Activated T-cell treated with anti-CD3 and anti-CD28 coated beads, Interleukin-2, amount 50 U/mL, for 72 hours (primary cell): ENCODE results near the gene DGCR8. TPM values are rescaled to one million over a fixed set of nuclear protein-coding genes. Genes with fewer than 3 reads are reported as not detected.

Experiments used
- ATAC-seq, 2 donors: fragments of 150-1000 bp; cut with Tn5 transposase; replicated peaks in 1 of 2; 2 replicates each; pipeline ENCODE4 v1.10.0; 2021; ENCODE audit warnings: moderate library complexity in 2 of 2, mild to moderate bottlenecking in 1 of 2
- DNase-seq, 2 donors: peaks; one replicate each; pipeline ENCODE4 v3.0.0; 2021 to 2022; ENCODE audit warnings: mixed read lengths in 1 of 2
- H3K27ac Mint-ChIP-seq: one replicate; pipeline ENCODE4 v1.8.0; 2022; ENCODE audit warnings: mild to moderate bottlenecking, moderate library complexity, mixed read lengths
- H3K27me3 Mint-ChIP-seq: one replicate; pipeline ENCODE4 v1.8.0; 2022; ENCODE audit warnings: low read depth, mixed read lengths
- H3K36me3 Mint-ChIP-seq, 2 donors: one replicate each; pipeline ENCODE4 v1.8.0; 2022; ENCODE audit warnings: mixed read lengths in 2 of 2, mild to moderate bottlenecking in 1 of 2; ENCODE audit not compliant: insufficient read depth in 2 of 2
- H3K4me1 Mint-ChIP-seq: one replicate; pipeline ENCODE4 v1.8.0; 2022; ENCODE audit warnings: low read depth, mixed read lengths
- H3K4me3 Mint-ChIP-seq, 2 donors: one replicate each; pipeline ENCODE4 v1.8.0; 2022; ENCODE audit warnings: mild to moderate bottlenecking in 2 of 2, mixed read lengths in 2 of 2, moderate library complexity in 2 of 2
- H3K9me3 Mint-ChIP-seq, 2 donors: one replicate each; pipeline ENCODE4 v1.8.0; 2022; ENCODE audit warnings: mixed read lengths in 2 of 2
- total RNA-seq, 2 donors: library from RNA; stranded (reverse); gene quantifications; one replicate each; pipeline ENCODE4 v1.2.3, GENCODE V29; 2022

DGCR8 gene
- total RNA-seq: 10 to 100 TPM; 44.2 to 46.6 TPM

GRCh38 chr22:20079745-20080444 lies at the start of gene DGCR8:
Gene DGCR8, plus strand, starts transcription at chr22:20080241. Its CDS starts 5,723 bp downstream, at chr22:20085964.
- no peaks in the 10 kb centered on the region for H3K36me3 Mint-ChIP-seq
- peak within 1 kb of the TSS; percentile 84 to 88 for H3K4me3 Mint-ChIP-seq
- no peaks in the 10 kb centered on the region for H3K9me3 Mint-ChIP-seq
- peaks cover 45% of the 10 kb centered on the region for H3K4me1 Mint-ChIP-seq
- ATAC-seq (peak; percentile 94 to 95), DNase-seq (peak; percentile 75 to 84)
- H3K27ac Mint-ChIP-seq: peak within 1 kb of the TSS; percentile 76
- H3K27me3 Mint-ChIP-seq: no peaks in the 10 kb centered on the region

GRCh38 chr22:20031732-20032406 lies 48.2 kb upstream of the DGCR8 start:
- Mint-ChIP-seq H3K36me3 (peaks cover 1 to 2% of the 10 kb centered on the region in 2 donors), H3K27me3 (no peaks in the 10 kb centered on the region), H3K4me3 (no peak overlapping the region), H3K4me1 (peaks cover 17% of the 10 kb centered on the region), H3K9me3 (no peaks in the 10 kb centered on the region), H3K27ac (peak overlapping the region; percentile 6)
- ATAC-seq (peak in 1 of 2 donors; percentile 82), DNase-seq (peak in 1 of 2 donors; percentile 39)

DNA sequence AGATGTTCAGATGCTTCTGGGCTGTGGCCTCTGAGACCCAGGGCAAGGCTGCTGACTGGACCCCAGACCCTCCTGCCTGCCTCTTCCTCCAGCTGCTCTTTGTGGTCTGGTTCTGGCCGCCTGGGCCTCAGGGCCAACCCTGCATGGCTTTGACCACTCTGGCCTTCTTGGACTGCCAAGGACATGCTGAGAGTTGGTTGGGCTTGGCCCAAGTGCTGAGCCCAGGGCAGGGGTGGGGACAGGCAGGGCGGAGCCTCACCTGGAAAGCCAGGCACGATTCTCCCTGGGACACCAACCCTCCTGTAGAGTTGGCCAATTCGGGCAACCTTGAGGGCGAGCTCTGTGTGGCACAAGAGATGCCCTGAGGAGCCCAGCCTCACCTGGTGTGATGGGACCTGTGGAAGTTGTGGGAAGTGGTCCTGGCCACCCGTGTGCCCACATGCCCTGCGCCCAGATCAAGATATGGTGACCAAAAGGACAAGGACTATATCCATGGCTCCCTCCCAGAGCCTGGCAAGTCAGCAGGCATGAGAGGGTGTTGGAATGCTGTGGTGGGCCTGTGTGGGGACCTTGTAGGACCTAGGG lies 47.5 kb upstream of the DGCR8 start:
- Mint-ChIP-seq H3K36me3 (peaks cover 3% of the 10 kb centered on the region in 2 donors), H3K4me3 (no peak overlapping the region), H3K27me3 (no peaks in the 10 kb centered on the region), H3K4me1 (peaks cover 21% of the 10 kb centered on the region), H3K27ac (no peak overlapping the region), H3K9me3 (no peaks in the 10 kb centered on the region)
- ATAC-seq (no peak), DNase-seq (no peak)

GRCh38 chr22:20033045-20033706 lies 46.9 kb upstream of the DGCR8 start:
- H3K4me3 Mint-ChIP-seq: no peak overlapping the region
- DNase-seq: no peak
- no peaks in the 10 kb centered on the region for H3K27me3 Mint-ChIP-seq
- peaks cover 27% of the 10 kb centered on the region for H3K4me1 Mint-ChIP-seq
- H3K9me3 Mint-ChIP-seq: no peaks in the 10 kb centered on the region
- no peak for ATAC-seq
- H3K36me3 Mint-ChIP-seq: peaks cover 3% of the 10 kb centered on the region in 2 donors
- H3K27ac Mint-ChIP-seq: no peak overlapping the region

DNA sequence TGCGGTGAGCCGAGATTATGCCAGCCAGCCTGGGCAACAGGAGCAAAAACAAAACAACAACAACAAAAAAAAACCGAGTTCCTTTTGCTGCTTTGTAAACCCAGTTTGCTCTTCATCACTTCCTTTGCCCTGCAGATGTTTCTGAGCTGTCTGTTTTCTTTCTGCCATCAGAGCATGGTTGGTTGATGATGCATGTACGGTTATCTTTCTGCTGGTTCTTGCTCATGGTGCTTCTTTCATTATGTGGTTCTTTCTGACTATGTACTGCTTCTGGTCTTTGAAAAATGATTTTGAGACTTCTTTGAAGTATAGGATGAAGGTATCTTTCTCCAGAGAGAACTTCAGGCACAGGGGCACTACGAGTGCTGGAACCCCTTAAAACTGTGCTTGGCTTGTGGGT lies 45.9 kb upstream of the DGCR8 start:
- H3K36me3 Mint-ChIP-seq: peaks cover 3% of the 10 kb centered on the region in 2 donors
- H3K27ac Mint-ChIP-seq: no peak overlapping the region
- H3K4me3 Mint-ChIP-seq: no peak overlapping the region
- no peaks in the 10 kb centered on the region for H3K27me3 Mint-ChIP-seq
- H3K4me1 Mint-ChIP-seq: peaks cover 27% of the 10 kb centered on the region
- ATAC-seq (no peak), DNase-seq (no peak)
- no peaks in the 10 kb centered on the region for H3K9me3 Mint-ChIP-seq

DNA sequence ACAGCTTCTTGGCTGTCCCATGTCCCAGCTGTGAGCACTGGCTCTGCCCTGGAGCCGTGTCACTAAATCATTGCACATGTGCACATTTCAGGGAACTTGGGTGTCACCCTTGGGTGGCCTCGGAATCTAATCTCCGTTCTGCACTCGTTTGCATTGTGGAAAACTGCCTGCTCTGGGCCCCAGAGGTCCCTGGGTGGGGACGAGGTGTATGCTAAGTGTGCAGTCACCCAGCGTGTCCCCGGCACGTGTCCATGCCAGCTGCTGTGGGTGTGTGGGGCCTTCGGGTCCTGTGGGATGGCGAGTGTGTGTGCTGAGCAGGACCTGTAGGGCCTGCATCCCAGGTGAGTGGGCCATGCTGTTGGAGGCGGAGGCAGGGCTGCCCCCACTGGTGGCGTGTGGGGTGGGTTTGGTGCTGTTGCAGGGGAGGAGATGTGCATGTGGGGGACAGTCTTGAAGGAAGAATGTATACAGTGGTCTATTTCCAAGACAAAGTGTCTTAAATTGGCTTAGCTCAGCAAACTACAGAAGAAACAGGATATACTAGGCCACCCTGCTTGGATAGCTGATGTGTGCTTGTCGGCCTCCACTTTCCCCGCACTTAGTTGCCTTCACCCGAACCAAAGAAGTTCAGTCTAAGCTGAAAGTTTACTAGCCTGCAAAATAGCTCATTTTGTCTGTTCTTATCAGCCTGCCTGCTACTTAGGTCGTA lies 44.5 kb upstream of the DGCR8 start:
- DNase-seq: no peak
- Mint-ChIP-seq H3K27ac (no peak overlapping the region), H3K27me3 (no peaks in the 10 kb centered on the region), H3K4me1 (peaks cover 27% of the 10 kb centered on the region), H3K36me3 (peaks cover 3% of the 10 kb centered on the region in 2 donors), H3K9me3 (no peaks in the 10 kb centered on the region), H3K4me3 (no peak overlapping the region)
- no peak for ATAC-seq

- Mint-ChIP-seq H3K9me3 (no peaks in the 10 kb centered on the region), H3K4me3 (no peak overlapping the region), H3K4me1 (peaks cover 27% of the 10 kb centered on the region), H3K36me3 (peaks cover 3% of the 10 kb centered on the region in 2 donors), H3K27ac (no peak overlapping the region), H3K27me3 (no peaks in the 10 kb centered on the region)
- ATAC-seq (no peak), DNase-seq (no peak)
Measured at GRCh38 chr22:20036084-20036482, 44.0 kb upstream of the DGCR8 start.

DNA sequence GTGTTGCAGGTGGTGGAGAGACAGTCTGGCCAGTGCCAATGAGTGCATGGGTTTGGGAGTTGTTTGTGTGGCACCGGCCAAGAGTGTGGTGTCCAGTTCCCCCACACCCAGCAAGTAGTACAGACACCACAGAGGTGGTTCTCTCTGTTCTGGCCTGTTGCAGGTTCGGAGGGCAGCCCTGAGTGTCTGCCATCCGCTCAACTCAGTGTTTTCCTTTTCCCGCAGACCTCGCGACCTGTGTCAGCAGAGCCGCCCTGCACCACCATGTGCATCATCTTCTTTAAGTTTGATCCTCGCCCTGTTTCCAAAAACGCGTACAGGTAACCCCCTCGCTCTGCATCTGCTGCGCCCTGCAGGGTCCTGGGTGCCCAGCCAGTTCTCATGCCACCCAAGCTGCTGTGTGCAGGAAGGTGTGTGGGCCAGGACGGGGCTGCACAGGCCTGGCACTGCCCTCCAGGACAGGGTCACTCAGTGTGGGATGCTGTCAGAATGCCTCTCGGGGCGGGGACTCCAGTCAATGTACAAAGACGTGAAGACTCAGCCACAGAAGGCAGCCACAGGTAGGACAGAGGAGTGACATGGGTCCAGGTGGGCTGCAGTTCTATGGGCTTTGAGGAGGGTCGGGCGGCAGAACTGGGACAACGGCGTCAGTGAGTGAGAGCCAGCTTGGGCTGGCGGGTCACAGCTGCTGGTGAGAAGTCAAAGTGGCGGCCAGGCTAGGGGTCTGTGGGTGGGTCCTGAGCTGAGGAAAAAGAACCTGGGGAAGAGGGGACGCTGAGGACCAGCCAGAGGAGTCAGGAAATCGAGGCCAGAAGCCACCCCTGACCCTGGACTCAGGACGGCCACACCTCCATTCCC lies 43.3 kb upstream of the DGCR8 start:
- H3K27ac Mint-ChIP-seq: peak overlapping the region; percentile 42
- peaks cover 21% of the 10 kb centered on the region for H3K4me1 Mint-ChIP-seq
- no peaks in the 10 kb centered on the region for H3K27me3 Mint-ChIP-seq
- H3K4me3 Mint-ChIP-seq: peak overlapping the region; percentile 18 to 22
- peak; percentile 2 to 11 for ATAC-seq
- no peak for DNase-seq
- no peaks in the 10 kb centered on the region for H3K9me3 Mint-ChIP-seq
- peaks cover 3% of the 10 kb centered on the region in 2 donors for H3K36me3 Mint-ChIP-seq

DNA sequence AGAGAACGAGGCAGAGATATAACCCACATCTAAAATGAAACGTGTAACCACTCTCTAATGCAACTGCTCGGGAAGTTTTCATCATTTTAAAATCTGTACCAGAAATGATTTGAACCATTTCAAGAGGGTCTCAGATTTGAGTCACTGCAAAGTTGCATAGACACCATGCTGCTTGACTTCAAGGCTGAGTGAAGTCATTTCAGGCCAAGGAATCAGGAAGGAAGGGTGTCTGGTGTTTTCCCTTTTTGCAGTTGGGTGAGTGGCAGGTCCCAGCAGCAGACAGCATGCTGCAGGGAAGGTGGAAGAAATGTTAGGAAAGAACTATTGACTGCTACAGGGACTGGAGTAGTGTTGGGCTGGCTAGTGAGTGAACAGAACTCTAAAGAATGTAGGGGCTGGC lies 42.6 kb upstream of the DGCR8 start:
- Mint-ChIP-seq H3K9me3 (no peaks in the 10 kb centered on the region), H3K27me3 (no peaks in the 10 kb centered on the region), H3K27ac (peak overlapping the region; percentile 42), H3K4me3 (peak overlapping the region; percentile 18 to 21), H3K36me3 (peaks cover 3% of the 10 kb centered on the region in 2 donors), H3K4me1 (peaks cover 20% of the 10 kb centered on the region)
- ATAC-seq (peak; percentile 84 to 90), DNase-seq (peak; percentile 23 to 27)

GRCh38 chr22:20038574-20038973 lies 41.5 kb upstream of the DGCR8 start:
- H3K36me3 Mint-ChIP-seq: peaks cover 3% of the 10 kb centered on the region in 2 donors
- no peak for DNase-seq
- H3K4me3 Mint-ChIP-seq: no peak overlapping the region
- no peak for ATAC-seq
- no peak overlapping the region for H3K27ac Mint-ChIP-seq
- peaks cover 20% of the 10 kb centered on the region for H3K4me1 Mint-ChIP-seq
- H3K9me3 Mint-ChIP-seq: no peaks in the 10 kb centered on the region
- no peaks in the 10 kb centered on the region for H3K27me3 Mint-ChIP-seq

DNA sequence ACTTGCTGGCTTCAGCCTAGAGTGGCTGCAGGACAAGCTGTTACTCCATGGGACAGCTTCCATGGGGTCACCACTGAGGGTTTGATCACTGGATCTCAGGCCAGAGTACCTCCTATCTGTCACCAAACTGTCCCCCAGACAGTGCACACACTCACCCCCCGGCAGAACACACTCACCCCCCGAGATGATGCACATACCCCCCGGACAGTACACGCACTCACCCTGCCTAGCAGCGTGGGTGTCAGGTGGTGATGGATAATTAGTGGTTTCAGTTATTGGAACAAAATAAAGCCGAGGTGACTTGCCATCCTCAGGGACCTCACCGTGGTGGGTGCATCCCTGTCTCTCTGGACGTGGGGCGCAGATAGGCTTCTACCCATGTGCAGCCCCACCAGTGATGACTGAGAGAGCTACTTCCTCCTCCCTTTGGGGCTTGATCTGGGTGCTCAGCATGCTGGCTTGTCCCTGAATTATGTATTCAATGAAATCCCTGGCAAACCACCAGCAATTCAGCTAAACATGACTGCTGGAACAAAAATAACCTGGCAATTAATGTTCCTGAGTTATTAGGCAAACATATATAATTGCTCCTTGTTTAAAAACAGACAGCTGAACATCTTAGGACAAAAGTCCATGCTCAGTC lies 40.2 kb upstream of the DGCR8 start:
- H3K27ac Mint-ChIP-seq: no peak overlapping the region
- no peaks in the 10 kb centered on the region for H3K9me3 Mint-ChIP-seq
- peaks cover 20% of the 10 kb centered on the region for H3K4me1 Mint-ChIP-seq
- peaks cover 3 to 4% of the 10 kb centered on the region in 2 donors for H3K36me3 Mint-ChIP-seq
- H3K27me3 Mint-ChIP-seq: no peaks in the 10 kb centered on the region
- ATAC-seq: no peak
- no peak for DNase-seq
- H3K4me3 Mint-ChIP-seq: no peak overlapping the region
